HepG2 (cell line): Measurements from ENCODE around the gene SELENOM. TPM values are rescaled to one million over a fixed set of nuclear protein-coding genes. Genes with fewer than 3 reads are reported as not detected.
"Not testable (repeated sequence)": the region's sequence is repeated elsewhere in the genome, so short reads cannot be mapped to it uniquely, and the experiment has no call there.

ENCODE experiments used
- ATAC-seq: fragments of 200-7000 bp; cut with Tn5 transposase; 3 replicates; pipeline ENCODE4 v1.9.1; 2020; ENCODE audit warnings: mild to moderate bottlenecking, moderate library complexity
- BruUV-seq: library from RNA; stranded (reverse); fragments of 400-500 nt; replicated peaks from 2 replicates; lab custom pipeline; 2021; lab: Mats Ljungman, UMichigan
- CTCF ChIA-PET: fragments of 300-600 bp; formaldehyde crosslinking; extraction: SDS; loops from one replicate; lab custom pipeline; 2021; ENCODE audit warnings: low total read pairs, inconsistent platforms, low intra/inter-chr PET ratio; lab: Yijun Ruan, JAX
- POLR2A ChIA-PET: fragments of 350-600 bp; sonication (Branson Sonifier 250); formaldehyde crosslinking; loops from one replicate; lab custom pipeline; 2020; ENCODE audit warnings: antibody characterized with exemption, inconsistent platforms; lab: Yijun Ruan, JAX
- DNase-seq: peaks from one replicate; pipeline ENCODE4 v3.0.0-alpha.2; 2015; ENCODE audit warnings: low spot score
- FAIRE-seq: peaks from 3 replicates; lab custom pipeline; 2011; peaks lifted over from hg19 to GRCh38; lab: Jason Lieb, UNC
- H2AFZ ChIP-seq: one replicate; pipeline ENCODE4 v1.6.1; 2011; ENCODE audit warnings: low read length, inconsistent platforms
- H3K27ac ChIP-seq: fragments of 300-600 bp; 3 replicates; pipeline ENCODE4 v1.8.0; 2011; ENCODE audit warnings: mixed run types, mild to moderate bottlenecking, mixed read lengths, low read length, inconsistent platforms; ENCODE audit not compliant: insufficient read depth; ENCODE audit errors: extremely low read length
- H3K27me3 ChIP-seq, 2 experiments: fragments of 200-600 bp in 1 of 2; 2 replicates in 1 of 2; 3 replicates in 1 of 2; pipeline versions ENCODE4 v1.6.0 to v1.8.0; 2011; ENCODE audit warnings: low read length in 2 of 2, mild to moderate bottlenecking in 2 of 2, moderate library complexity in 2 of 2, inconsistent platforms in 1 of 2; ENCODE audit not compliant: insufficient read depth in 2 of 2, control insufficient read depth in 1 of 2
- H3K36me3 ChIP-seq, 2 experiments: fragments of 200-600 bp in 1 of 2; replicated peaks in 1 of 2; 2 replicates in 1 of 2; 3 replicates in 1 of 2; pipeline versions ENCODE4 v1.5.1 to v1.8.0; 2011; ENCODE audit warnings: low read length in 2 of 2, inconsistent platforms in 1 of 2; ENCODE audit not compliant: insufficient read depth in 2 of 2, control insufficient read depth in 1 of 2
- H3K4me1 ChIP-seq: 2 replicates; pipeline ENCODE4 v1.5.1; 2012; ENCODE audit warnings: low read length, inconsistent platforms; ENCODE audit not compliant: insufficient read depth
- H3K4me2 ChIP-seq: 2 replicates; pipeline ENCODE4 v1.6.0; 2011; ENCODE audit warnings: low read depth, low read length, inconsistent platforms
- H3K4me3 ChIP-seq, 3 experiments: fragments of 200-600 bp in 1 of 3; sonication (generic), shearing (Covaris generic) in 1 of 3; replicated peaks in 1 of 3; 2 replicates each; pipeline ENCODE4 v1.5.1; 2011 to 2016; ENCODE audit warnings: low read length in 3 of 3, inconsistent platforms in 2 of 3, low read depth in 2 of 3, mild to moderate bottlenecking in 2 of 3, control low read depth in 1 of 3, mixed read lengths in 1 of 3; ENCODE audit not compliant: insufficient read depth in 1 of 3
- H3K79me2 ChIP-seq: one replicate; pipeline ENCODE4 v1.6.1; 2011; ENCODE audit warnings: low read length, inconsistent platforms; ENCODE audit not compliant: insufficient read depth
- H3K9ac ChIP-seq: 2 replicates; pipeline ENCODE4 v1.6.0; 2011; ENCODE audit warnings: mild to moderate bottlenecking, low read depth, low read length, inconsistent platforms; ENCODE audit not compliant: insufficient read depth
- H3K9me3 ChIP-seq: 2 replicates; pipeline ENCODE4 v1.5.1; 2012; ENCODE audit warnings: mild to moderate bottlenecking, low read length
- H4K20me1 ChIP-seq: 2 replicates; pipeline ENCODE4 v1.6.0; 2011; ENCODE audit warnings: inconsistent platforms, mild to moderate bottlenecking, low read length, moderate library complexity; ENCODE audit not compliant: insufficient read depth
- GLMP ChIP-seq: sonication (generic); formaldehyde crosslinking; IDR thresholded peaks from 2 replicates; pipeline ENCODE4 v1.9.0; 2021; ENCODE audit warnings: missing genetic modification reagents, mild to moderate bottlenecking, borderline replicate concordance
- KAT2B ChIP-seq: fragments of 150-350 bp; IDR thresholded peaks from 2 replicates; pipeline ENCODE4 v1.6.1; 2014; ENCODE audit warnings: low read depth, low read length, borderline replicate concordance
- MAFF ChIP-seq: IDR thresholded peaks from 2 replicates; pipeline ENCODE4 v1.6.1; 2011; ENCODE audit warnings: low read depth, low read length, improper control_type of control experiment
- MAFK ChIP-seq, 2 experiments: IDR thresholded peaks in 1 of 2; conservative IDR thresholded peaks in 1 of 2; 2 replicates each; pipeline ENCODE4 v1.6.1; 2011; ENCODE audit warnings: improper control_type of control experiment in 2 of 2, low read length in 2 of 2
- ZFP62 ChIP-seq: sonication (generic); formaldehyde crosslinking; IDR thresholded peaks from 2 replicates; pipeline ENCODE4 v1.4.0; 2020; ENCODE audit warnings: missing genetic modification reagents
- WGBS: methylation state at CpG from one replicate; pipeline ENCODE4 v1.1.6; 2017; ENCODE audit warnings: low lambda C conversion rate; 5-methylcytosine and 5-hydroxymethylcytosine counted together
- in situ Hi-C: cut with HindIII; loops from 2 replicates; pipeline ENCODE4 v1.10.0; 2017; ENCODE audit warnings: low pct_unique_long_range_greater_than_20kb; ENCODE audit not compliant: extremely low pct_ligation_motif_present
- intact Hi-C: fragments of 100-400 bp; cut with micrococcal nuclease; formaldehyde crosslinking; loops from one replicate; pipeline ENCODE4 v1.10.0; 2022; ENCODE audit not compliant: unreplicated experiment
- polyA plus RNA-seq, 8 experiments: library from polyadenylated mRNA; depleted of rRNA in 3 of 8; stranded (reverse) in 7 of 8; unstranded in 1 of 8; fragments of >200 nt; fragmentation: Illumina TruSeq in 4 of 8; extraction: Trizol in 4 of 8; gene quantifications; 2 replicates each; pipeline versions ENCODE4 v1.2.1 to v1.2.3, GENCODE V29; 2011 to 2016; ENCODE audit warnings: low read depth in 4 of 8, missing spikeins in 1 of 8, mixed read lengths in 1 of 8; ENCODE audit not compliant: insufficient read depth in 1 of 8
- total RNA-seq, 5 experiments: library from RNA; depleted of rRNA; stranded (reverse); fragments of >200 nt; fragmentation: Illumina TruSeq; extraction: Trizol; gene quantifications; 2 replicates each; pipeline ENCODE4 v1.2.3, GENCODE V29; 2016; ENCODE audit warnings: low read depth in 1 of 5

Gene SELENOM
- total and polyA plus RNA-seq, 2 of the 13 experiments (the other 11 are each of a cell fraction or from before 2014, with no cell fraction given): 4.1 to 4.3 TPM

GRCh38 chr22:31077681-31078080 is 29.7 kb downstream of the SELENOM start:
- no peaks in the 10 kb centered on the region for H4K20me1 ChIP-seq
- H3K27me3 ChIP-seq: no peaks in the 10 kb centered on the region; a peak in 1 of 5 replicates
- TF ChIP-seq GLMP (CRISPR knock-in tag) (no peak), KAT2B (no peak)
- H3K9me3 ChIP-seq: no peaks in the 10 kb centered on the region
- ChIA-PET POLR2A (interaction anchor here (2.4 to 4.4 kb wide), 2 partner anchors 14 to 21 kb away, joined by 17 to 64 read pairs; no protein-coding TSS in a partner anchor), CTCF (no interaction called here)
- no peaks in the 10 kb centered on the region for H3K36me3 ChIP-seq
- ATAC-seq: no peak
- H3K4me2 ChIP-seq: no peak overlapping the region
- no peak overlapping the region for H3K27ac ChIP-seq
- BruUV-seq: no TSS peak
- intact Hi-C loops (no loop called here), in situ Hi-C loops (no loop called here)
- H3K4me3 ChIP-seq: no peak overlapping the region
- WGBS: 81% methylated on average over 4 of the region's 6 CpGs
- DNase-seq: no peak
- no peak overlapping the region for H3K9ac ChIP-seq
- peaks cover 37% of the 10 kb centered on the region for H3K4me1 ChIP-seq
- no peak for FAIRE-seq
- no peak overlapping the region for H2AFZ ChIP-seq
- H3K79me2 ChIP-seq: peaks cover 3% of the 10 kb centered on the region

DNA sequence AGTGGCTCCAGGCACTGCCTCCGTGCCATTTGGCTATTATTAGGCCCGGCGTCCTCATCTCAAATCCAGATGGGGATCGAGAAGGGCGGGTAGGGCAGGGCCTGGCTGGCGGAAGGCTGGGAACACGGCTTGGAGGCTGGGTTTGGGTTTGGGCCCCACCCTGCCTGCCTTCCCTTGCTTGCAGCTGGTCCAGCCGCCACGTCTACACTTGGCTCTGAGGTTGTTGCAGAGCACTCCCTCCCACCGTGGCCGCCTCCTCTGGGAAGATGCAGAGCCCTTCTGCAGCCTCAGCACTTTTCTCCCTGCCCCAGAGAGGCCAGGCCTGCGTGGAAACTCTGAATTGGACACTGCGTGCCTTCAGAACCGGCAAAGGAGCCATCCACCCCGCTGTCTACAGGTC is 31.4 kb downstream of the SELENOM start:
- ChIA-PET POLR2A (no interaction called here), CTCF (no interaction called here)
- no peak for FAIRE-seq
- WGBS: 91% methylated on average over 7 of the region's 15 CpGs
- no peak for ATAC-seq
- BruUV-seq: no TSS peak
- H3K27me3 ChIP-seq: no peaks in the 10 kb centered on the region
- H4K20me1 ChIP-seq: no peaks in the 10 kb centered on the region
- peaks cover 27% of the 10 kb centered on the region for H3K4me1 ChIP-seq
- H3K4me3 ChIP-seq: no peak overlapping the region
- no peaks in the 10 kb centered on the region for H3K36me3 ChIP-seq
- intact Hi-C loops: no loop called here
- H2AFZ ChIP-seq: no peak overlapping the region
- no peak overlapping the region for H3K4me2 ChIP-seq
- no peak overlapping the region for H3K27ac ChIP-seq
- no peaks in the 10 kb centered on the region for H3K79me2 ChIP-seq
- peak; percentile 65 for TF ChIP-seq MAFF
- no peak for TF ChIP-seq ZFP62
- peak; percentile 65 to 75 for TF ChIP-seq MAFK (conservative IDR thresholded peaks at IDR 0.05 in 1 of 2, IDR thresholded peaks at IDR 0.05 in 1 of 2; ENCODE audit: low read length in 2 of 2)
- DNase-seq: no peak
- no peaks in the 10 kb centered on the region for H3K9me3 ChIP-seq
- no peak overlapping the region for H3K9ac ChIP-seq
- in situ Hi-C loops: no loop called here

- H3K27me3 ChIP-seq, FAIRE-seq, ATAC-seq, in situ Hi-C loops, H4K20me1 ChIP-seq, H3K4me2 ChIP-seq, BruUV-seq, DNase-seq, H3K79me2 ChIP-seq, H2AFZ ChIP-seq, H3K9me3 ChIP-seq, H3K36me3 ChIP-seq, H3K27ac ChIP-seq, H3K9ac ChIP-seq, intact Hi-C loops, H3K4me3 ChIP-seq, CTCF ChIA-PET: not testable (repeated sequence)
- POLR2A ChIA-PET: interaction anchor here (1.0 to 1.7 kb wide), 2 partner anchors 9 kb away, joined by 3 to 6 read pairs; no protein-coding TSS in a partner anchor
- 71% methylated on average over 4 of the region's 5 CpGs for WGBS
- H3K4me1 ChIP-seq: peaks cover 12% of the 10 kb centered on the region
Measured at GRCh38 chr22:31073545-31074145, 33.7 kb downstream of the SELENOM start.
